GM20000 (cell line): ENCODE data around the gene E2F1.
A peak's percentile ranks its signal among the peaks of the same experiment; 100 is the strongest.

Experiments
- DNase-seq: peaks from one replicate; pipeline ENCODE4 v3.0.0; 2012; ENCODE audit warnings: low spot score
- CTCF ChIP-seq: IDR thresholded peaks from 2 replicates; pipeline ENCODE4 v1.5.1; 2012; ENCODE audit warnings: mild to moderate bottlenecking, control low read depth; ENCODE audit errors: extremely low read depth, missing control alignments

Gene E2F1

GRCh38 chr20:33675136-33675959 is 10.8 kb downstream of the E2F1 start:
- DNase-seq, result no peak
- no peak for TF ChIP-seq CTCF

GRCh38 chr20:33674294-33675135 is 11.7 kb downstream of the E2F1 start, which contains the start of gene NECAB3:
Gene NECAB3, minus strand, starts transcription at chr20:33674428. Its CDS starts 76 bp downstream, at chr20:33674352.
- TF ChIP-seq CTCF, result no peak
- DNase-seq, result peak; percentile 94

GRCh38 chr20:33673410-33674293 is 12.5 kb downstream of the E2F1 start:
- peak; percentile 77 for DNase-seq

GRCh38 chr20:33673114-33673409 is 13.1 kb downstream of the E2F1 start:
- TF ChIP-seq CTCF, result no peak
- DNase-seq, result no peak

More at GRCh38 chr20:33673410-33674293, 12.5 kb downstream of the E2F1 start:
- no peak for TF ChIP-seq CTCF

GRCh38 chr20:33672426-33673113 is 13.6 kb downstream of the E2F1 start:
- TF ChIP-seq CTCF, result no peak

GRCh38 chr20:33671573-33672288 is 14.5 kb downstream of the E2F1 start:
- no peak for DNase-seq
- TF ChIP-seq CTCF, result no peak

More at GRCh38 chr20:33672426-33673113, 13.6 kb downstream of the E2F1 start:
- no peak for DNase-seq
